Breast epithelium (tissue), 3 donors: Measurements from ENCODE around the gene HLA-DQB2.
A peak's percentile ranks its signal among the peaks of the same experiment; 100 is the strongest.

Experiments
- CTCF ChIP-seq, 3 donors: fragments of 450-650 bp; IDR thresholded peaks; one replicate each; pipeline ENCODE4 v1.5.1; 2016 to 2017; ENCODE audit warnings: antibody characterized with exemption in 3 of 3, mild to moderate bottlenecking in 3 of 3, moderate library complexity in 3 of 3
- POLR2A ChIP-seq: fragments of 450-650 bp; IDR thresholded peaks from one replicate; pipeline ENCODE4 v1.6.1; 2016; ENCODE audit warnings: antibody characterized with exemption, mild to moderate bottlenecking, moderate library complexity

GRCh38 chr6:32796848-32797776, 33.8 kb upstream of the HLA-DQB2 start:
- TF ChIP-seq POLR2A: no peak
- TF ChIP-seq CTCF (IDR thresholded peaks at IDR 0.05): peak; percentile 91 to 97 (median 92)
